Measurements from ENCODE around the gene CRAMP1.

DNA sequence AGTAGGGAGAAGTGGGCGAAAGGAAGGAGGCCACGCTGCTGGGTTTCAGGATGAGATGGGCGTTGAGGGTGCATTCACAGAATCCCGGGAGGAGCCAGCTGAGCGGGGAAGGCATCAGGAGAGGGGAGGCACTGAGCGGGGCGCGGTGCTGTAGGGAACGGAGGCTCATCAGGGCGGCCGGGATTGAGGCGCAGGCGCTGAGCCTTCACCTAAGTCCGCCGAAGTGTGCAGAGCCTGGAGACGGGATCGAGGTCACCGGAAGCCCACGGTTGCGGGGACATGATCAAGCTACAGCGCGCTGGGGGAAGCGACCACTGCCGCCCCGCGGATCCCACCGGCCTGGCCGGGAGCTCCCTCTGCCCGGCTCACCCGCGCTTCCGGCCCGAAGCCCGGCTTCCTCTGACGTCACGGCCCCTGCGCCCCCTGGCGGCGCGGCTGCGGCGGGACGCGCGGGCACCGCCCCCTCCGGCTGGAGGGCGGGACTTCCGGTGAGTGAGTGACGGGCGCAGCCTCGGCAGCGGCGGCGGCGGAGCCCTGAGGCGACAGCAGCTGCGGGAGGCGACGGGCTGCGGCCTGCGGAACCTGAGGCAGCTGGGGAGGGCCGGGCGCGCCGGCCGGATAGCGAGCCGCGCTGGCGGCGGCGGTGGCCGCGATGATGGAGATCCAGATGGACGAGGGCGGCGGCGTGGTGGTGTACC lies 93.7 kb downstream of the CRAMP1 start, which contains the start of gene MAPK8IP3:
- TF ChIP-seq, protein P1, sequence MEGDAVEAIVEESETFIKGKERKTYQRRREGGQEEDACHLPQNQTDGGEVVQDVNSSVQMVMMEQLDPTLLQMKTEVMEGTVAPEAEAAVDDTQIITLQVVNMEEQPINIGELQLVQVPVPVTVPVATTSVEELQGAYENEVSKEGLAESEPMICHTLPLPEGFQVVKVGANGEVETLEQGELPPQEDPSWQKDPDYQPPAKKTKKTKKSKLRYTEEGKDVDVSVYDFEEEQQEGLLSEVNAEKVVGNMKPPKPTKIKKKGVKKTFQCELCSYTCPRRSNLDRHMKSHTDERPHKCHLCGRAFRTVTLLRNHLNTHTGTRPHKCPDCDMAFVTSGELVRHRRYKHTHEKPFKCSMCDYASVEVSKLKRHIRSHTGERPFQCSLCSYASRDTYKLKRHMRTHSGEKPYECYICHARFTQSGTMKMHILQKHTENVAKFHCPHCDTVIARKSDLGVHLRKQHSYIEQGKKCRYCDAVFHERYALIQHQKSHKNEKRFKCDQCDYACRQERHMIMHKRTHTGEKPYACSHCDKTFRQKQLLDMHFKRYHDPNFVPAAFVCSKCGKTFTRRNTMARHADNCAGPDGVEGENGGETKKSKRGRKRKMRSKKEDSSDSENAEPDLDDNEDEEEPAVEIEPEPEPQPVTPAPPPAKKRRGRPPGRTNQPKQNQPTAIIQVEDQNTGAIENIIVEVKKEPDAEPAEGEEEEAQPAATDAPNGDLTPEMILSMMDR (IDR thresholded peaks at IDR 0.05; ENCODE audit: extremely low read depth in 1 of 2, insufficient read depth in 1 of 2, low read depth in 1 of 2, low read length in 2 of 2) = peak; percentile 73 to 100
- peak; percentile 99 for TF ChIP-seq POLR2AphosphoS5 (IDR thresholded peaks at IDR 0.05; ENCODE audit: insufficient read depth, low read depth, low read length)
- peak; percentile 97 for TF ChIP-seq POLR2A (IDR thresholded peaks at IDR 0.05; ENCODE audit: low read depth, low read length)
- TF ChIP-seq MYC (IDR thresholded peaks at IDR 0.05; ENCODE audit: low read depth, low read length) = no peak
- no peak for TF ChIP-seq FOS (IDR thresholded peaks at IDR 0.05; ENCODE audit: borderline replicate concordance, insufficient read depth, low read length)
- no peak for TF ChIP-seq EZH2 (IDR thresholded peaks at IDR 0.05; ENCODE audit: borderline replicate concordance, low read depth, low read length, severe bottlenecking)
- no peak for TF ChIP-seq GATA2 (IDR thresholded peaks at IDR 0.05; ENCODE audit: insufficient read depth, insufficient read length, low read depth, low read length)
- no peak for TF ChIP-seq MAX (IDR thresholded peaks at IDR 0.05; ENCODE audit: insufficient read depth, insufficient read length)
- TF ChIP-seq JUN (IDR thresholded peaks at IDR 0.05; ENCODE audit: borderline replicate concordance, insufficient read depth, insufficient read length, low read depth) = no peak
